Erythroblast (primary cell): ENCODE results near the gene ENAM.

ENCODE experiments used
- GATA1 ChIP-seq: IDR thresholded peaks from 2 replicates; pipeline ENCODE4 v1.6.1; 2011; ENCODE audit warnings: low read depth, mild to moderate bottlenecking, control low read depth, low read length, moderate library complexity
- POLR2A ChIP-seq: IDR thresholded peaks from 2 replicates; pipeline ENCODE4 v1.6.1; 2011; ENCODE audit warnings: mild to moderate bottlenecking, low read length

DNA sequence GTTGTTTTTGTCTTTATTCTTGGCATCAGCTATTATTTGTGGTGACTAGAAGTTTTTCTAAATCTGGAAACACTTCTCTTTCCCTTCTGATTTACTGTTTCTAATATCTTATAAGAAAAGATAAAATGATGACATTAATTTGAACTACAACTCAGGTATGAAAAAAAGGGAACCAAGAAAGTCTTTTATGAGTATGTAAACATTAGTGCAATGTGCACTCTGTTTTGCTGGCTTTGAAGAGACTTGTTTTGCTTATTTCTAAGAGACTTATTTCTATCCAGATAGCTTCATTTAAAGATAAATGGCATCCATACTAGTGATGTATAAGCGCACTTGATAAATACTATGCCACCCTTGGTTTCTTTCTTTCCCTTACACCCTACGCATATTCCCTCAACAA is 46.6 kb upstream of the ENAM start:
- TF ChIP-seq POLR2A (no peak), GATA1 (no peak)
